Breast epithelium (tissue), 4 donors: ENCODE results near the gene OR4K2. TPM values are rescaled to one million over a fixed set of nuclear protein-coding genes. Genes with fewer than 3 reads are reported as not detected.

Experiments used
- DNase-seq, 2 donors: peaks; one replicate each; pipeline ENCODE4 v3.0.0-alpha.2; 2019; ENCODE audit warnings: low spot score in 2 of 2
- H3K27ac ChIP-seq, 2 donors: fragments of 200-600 bp; sonication (generic) in 1 of 2; one replicate each; pipeline ENCODE4 v1.5.1; 2016 to 2019; ENCODE audit warnings: mild to moderate bottlenecking in 1 of 2
- H3K27me3 ChIP-seq, 2 donors: fragments of 200-600 bp; sonication (generic) in 1 of 2; one replicate each; pipeline versions ENCODE4 v1.5.1 to v1.6.0; 2017 to 2019; ENCODE audit warnings: control low read depth in 1 of 2, mild to moderate bottlenecking in 1 of 2
- H3K36me3 ChIP-seq: fragments of 200-600 bp; one replicate; pipeline ENCODE4 v1.5.1; 2019
- H3K4me1 ChIP-seq, 2 donors: fragments of 200-600 bp; sonication (generic); one replicate each; pipeline ENCODE4 v1.5.1; 2016 to 2019; ENCODE audit warnings: control low read depth in 1 of 2
- H3K4me3 ChIP-seq, 3 donors: fragments of 200-600 bp; sonication (generic); 1 replicate in 2 of 3; 2 replicates in 1 of 3; pipeline ENCODE4 v1.5.1; 2016 to 2019; ENCODE audit warnings: mild to moderate bottlenecking in 3 of 3, moderate library complexity in 2 of 3
- H3K9me3 ChIP-seq, 2 donors: fragments of 200-600 bp; sonication (generic) in 1 of 2; one replicate each; pipeline ENCODE4 v1.5.1; 2016 to 2019; ENCODE audit warnings: control low read depth in 1 of 2
- CTCF ChIP-seq, 3 donors: fragments of 450-650 bp; IDR thresholded peaks; one replicate each; pipeline ENCODE4 v1.5.1; 2016 to 2017; ENCODE audit warnings: antibody characterized with exemption in 3 of 3, mild to moderate bottlenecking in 3 of 3, moderate library complexity in 3 of 3
- POLR2A ChIP-seq: fragments of 450-650 bp; IDR thresholded peaks from one replicate; pipeline ENCODE4 v1.6.1; 2016; ENCODE audit warnings: antibody characterized with exemption, mild to moderate bottlenecking, moderate library complexity
- POLR2AphosphoS5 ChIP-seq, 3 donors: sonication (generic); formaldehyde crosslinking; IDR thresholded peaks; one replicate each; pipeline ENCODE4 v1.6.1; 2017; ENCODE audit warnings: antibody characterized with exemption in 3 of 3
- intact Hi-C: fragments of 100-400 bp; cut with DNase I; formaldehyde crosslinking; loops from one replicate; pipeline ENCODE4 v1.15.1; 2023; ENCODE audit warnings: low total_unique reads
- total RNA-seq, 3 donors: library from RNA; depleted of rRNA; stranded (reverse); fragments of >200 nt; gene quantifications; one replicate each; pipeline ENCODE4 v1.1.0, GENCODE V29; 2016

Gene OR4K2
- total RNA-seq, 3 donors from 2014 or later: not detected

- Histone ChIP-seq H3K4me1 (no peaks in the 10 kb centered on the region), H3K36me3 (no peaks in the 10 kb centered on the region), H3K27me3 (no peaks in the 10 kb centered on the region), H3K27ac (no peak overlapping the region), H3K9me3 (peaks cover 0 to 4% of the 10 kb centered on the region in 2 donors), H3K4me3 (no peak overlapping the region)
- TF ChIP-seq POLR2AphosphoS5 (IDR thresholded peaks at IDR 0.05) (no peak), POLR2A (no peak), CTCF (IDR thresholded peaks at IDR 0.05) (no peak)
- no peak for DNase-seq
- intact Hi-C loops: no loop called here
Measured at GRCh38 chr14:19906665-19907064, 31.7 kb downstream of the OR4K2 start.

GRCh38 chr14:19911114-19911513 is 36.2 kb downstream of the OR4K2 start:
- Histone ChIP-seq H3K9me3 (peaks cover 0 to 3% of the 10 kb centered on the region in 2 donors), H3K4me3 (no peak overlapping the region), H3K27me3 (no peaks in the 10 kb centered on the region), H3K27ac (no peak overlapping the region), H3K4me1 (no peaks in the 10 kb centered on the region), H3K36me3 (no peaks in the 10 kb centered on the region)
- intact Hi-C loops: no loop called here
- DNase-seq: no peak
- no peak for TF ChIP-seq POLR2AphosphoS5 (IDR thresholded peaks at IDR 0.05)
- no peak for TF ChIP-seq POLR2A
- TF ChIP-seq CTCF (IDR thresholded peaks at IDR 0.05): no peak

GRCh38 chr14:19917243-19917642 is 42.3 kb downstream of the OR4K2 start:
- intact Hi-C loops: no loop called here
- DNase-seq: no peak
- no peak for TF ChIP-seq POLR2AphosphoS5 (IDR thresholded peaks at IDR 0.05)
- TF ChIP-seq POLR2A: no peak
- no peak for TF ChIP-seq CTCF (IDR thresholded peaks at IDR 0.05)

GRCh38 chr14:19917955-19918518 is 43.1 kb downstream of the OR4K2 start:
- no peaks in the 10 kb centered on the region for H3K27me3 ChIP-seq
- intact Hi-C loops: no loop called here

More at GRCh38 chr14:19917243-19917642, 42.3 kb downstream of the OR4K2 start:
- Histone ChIP-seq H3K27ac (no peak overlapping the region), H3K27me3 (no peaks in the 10 kb centered on the region), H3K4me3 (no peak overlapping the region), H3K9me3 (peaks cover 0 to 3% of the 10 kb centered on the region in 2 donors), H3K4me1 (no peaks in the 10 kb centered on the region), H3K36me3 (no peaks in the 10 kb centered on the region)

More at GRCh38 chr14:19917955-19918518, 43.1 kb downstream of the OR4K2 start:
- H3K27ac ChIP-seq: no peak overlapping the region
- no peak for DNase-seq
- no peaks in the 10 kb centered on the region for H3K36me3 ChIP-seq
- H3K4me1 ChIP-seq: no peaks in the 10 kb centered on the region
- no peak for TF ChIP-seq POLR2AphosphoS5 (IDR thresholded peaks at IDR 0.05)
- no peak for TF ChIP-seq POLR2A
- TF ChIP-seq CTCF (IDR thresholded peaks at IDR 0.05): no peak
- H3K4me3 ChIP-seq: no peak overlapping the region
- peaks cover 0 to 3% of the 10 kb centered on the region in 2 donors for H3K9me3 ChIP-seq
